Mammary epithelial cell (primary cell): ENCODE results near the gene KMO.

Experiments used
- EZH2 ChIP-seq: IDR thresholded peaks from 2 replicates; pipeline ENCODE4 v1.6.1; 2012; ENCODE audit warnings: low read length, inconsistent platforms, borderline replicate concordance
- TF ChIP-seq, protein P1 (sequence below), 2 donors: IDR thresholded peaks in 1 of 2; conservative IDR thresholded peaks in 1 of 2; 2 replicates each; pipeline ENCODE4 v1.5.1; 2011 to 2012; ENCODE audit warnings: inconsistent platforms in 2 of 2, low read length in 2 of 2, mild to moderate bottlenecking in 2 of 2, control low read depth in 1 of 2, low read depth in 1 of 2; ENCODE audit not compliant: insufficient read depth in 1 of 2; ENCODE audit errors: extremely low read depth in 1 of 2

- TF ChIP-seq EZH2 = no peak
- TF ChIP-seq, protein P1, sequence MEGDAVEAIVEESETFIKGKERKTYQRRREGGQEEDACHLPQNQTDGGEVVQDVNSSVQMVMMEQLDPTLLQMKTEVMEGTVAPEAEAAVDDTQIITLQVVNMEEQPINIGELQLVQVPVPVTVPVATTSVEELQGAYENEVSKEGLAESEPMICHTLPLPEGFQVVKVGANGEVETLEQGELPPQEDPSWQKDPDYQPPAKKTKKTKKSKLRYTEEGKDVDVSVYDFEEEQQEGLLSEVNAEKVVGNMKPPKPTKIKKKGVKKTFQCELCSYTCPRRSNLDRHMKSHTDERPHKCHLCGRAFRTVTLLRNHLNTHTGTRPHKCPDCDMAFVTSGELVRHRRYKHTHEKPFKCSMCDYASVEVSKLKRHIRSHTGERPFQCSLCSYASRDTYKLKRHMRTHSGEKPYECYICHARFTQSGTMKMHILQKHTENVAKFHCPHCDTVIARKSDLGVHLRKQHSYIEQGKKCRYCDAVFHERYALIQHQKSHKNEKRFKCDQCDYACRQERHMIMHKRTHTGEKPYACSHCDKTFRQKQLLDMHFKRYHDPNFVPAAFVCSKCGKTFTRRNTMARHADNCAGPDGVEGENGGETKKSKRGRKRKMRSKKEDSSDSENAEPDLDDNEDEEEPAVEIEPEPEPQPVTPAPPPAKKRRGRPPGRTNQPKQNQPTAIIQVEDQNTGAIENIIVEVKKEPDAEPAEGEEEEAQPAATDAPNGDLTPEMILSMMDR (conservative IDR thresholded peaks at IDR 0.05 in 1 of 2, IDR thresholded peaks at IDR 0.05 in 1 of 2; ENCODE audit: extremely low read depth in 1 of 2, insufficient read depth in 1 of 2, low read depth in 1 of 2, low read length in 2 of 2) = no peak
Measured at GRCh38 chr1:241606544-241606943, 74.4 kb downstream of the KMO start.
